ENCODE data around the gene PFAS.
"Not testable (repeated sequence)": the region's sequence is repeated elsewhere in the genome, so short reads cannot be mapped to it uniquely, and the experiment has no call there.

Gene PFAS

DNA sequence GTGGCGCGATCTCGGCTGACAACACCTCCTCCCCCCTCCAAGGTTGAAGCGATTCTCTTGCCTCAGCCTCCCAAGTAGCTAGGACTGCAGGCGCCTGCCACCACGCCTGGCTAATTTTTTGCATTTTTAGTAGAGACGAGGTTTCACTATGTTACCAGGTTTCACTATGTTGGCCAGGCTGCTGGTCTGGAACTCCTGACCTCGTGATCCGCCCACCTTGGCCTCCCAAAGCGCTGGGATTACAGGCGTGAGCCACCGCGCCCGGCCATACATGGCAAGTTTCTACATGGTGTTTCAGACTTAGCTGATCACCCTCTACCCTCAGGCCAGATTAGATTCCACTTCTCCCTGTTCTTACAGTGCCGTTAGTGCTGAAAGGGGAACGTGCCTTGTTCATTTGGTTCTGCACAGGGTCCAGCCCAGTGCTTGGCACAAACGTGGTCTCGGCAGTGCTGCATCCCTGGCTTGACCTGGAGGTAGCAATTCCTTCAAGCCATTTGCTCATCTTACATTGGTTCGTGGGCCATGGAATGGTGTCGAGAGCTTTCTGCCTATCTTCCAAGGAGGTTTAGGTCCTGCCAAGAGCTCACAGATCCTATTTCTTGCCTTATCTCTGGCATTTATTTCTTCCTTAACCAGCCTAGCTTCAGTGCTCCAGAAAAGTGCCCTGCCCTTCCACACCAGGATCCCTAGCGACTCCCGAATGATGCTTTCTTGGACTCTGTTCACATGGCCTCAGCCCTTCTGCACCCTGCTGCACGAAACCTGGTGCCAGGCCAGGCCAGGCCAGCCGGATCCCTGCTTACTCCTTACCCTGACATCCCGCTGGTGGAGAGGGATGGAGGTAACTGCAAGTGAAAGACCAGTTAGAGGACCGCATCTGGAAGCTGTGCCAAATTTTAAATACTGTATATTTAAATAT is 23.9 kb upstream of the PFAS start:
- no peak for DNase-seq (ENCODE audit: low read depth, low spot score)

DNA sequence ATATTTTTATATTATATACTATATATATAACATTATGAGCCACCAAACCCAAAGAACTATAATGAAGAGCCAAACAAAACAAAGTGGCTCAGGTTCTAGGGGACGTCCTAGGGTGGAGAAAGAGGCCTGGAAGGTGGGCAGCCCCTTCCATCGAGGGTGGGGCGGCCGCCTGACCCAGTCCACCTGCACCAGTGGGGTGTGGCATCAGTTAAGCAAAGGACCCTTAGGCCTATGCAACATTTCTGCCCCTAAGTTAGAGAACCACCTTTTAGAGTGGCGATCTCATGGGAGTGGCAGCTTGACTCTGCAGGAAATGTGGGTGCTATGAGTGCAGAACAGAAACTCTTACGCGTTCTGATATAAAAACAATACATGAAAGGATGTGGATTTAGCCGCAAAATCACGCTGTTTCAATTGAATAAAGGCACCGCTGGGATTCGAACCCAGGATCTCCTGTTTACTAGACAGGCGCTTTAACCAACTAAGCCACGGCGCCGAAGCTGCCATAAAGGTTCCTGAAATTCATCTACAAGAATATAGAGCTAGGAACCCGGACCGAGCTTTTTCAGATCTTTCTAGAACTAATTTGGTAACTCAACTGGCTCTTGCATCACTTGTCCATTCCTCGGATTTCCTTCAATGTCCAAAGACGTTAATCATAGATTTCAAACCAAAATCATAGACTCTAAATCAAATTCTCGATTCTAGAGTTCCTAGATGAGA is 23.1 kb upstream of the PFAS start:
- peak overlapping the region; percentile 74 for H3K27ac ChIP-seq
- DNase-seq (ENCODE audit: low read depth, low spot score), result no peak

More for the DNA sequence above, 23.9 kb upstream of the PFAS start:
- H3K27ac ChIP-seq, result no peak overlapping the region

DNA sequence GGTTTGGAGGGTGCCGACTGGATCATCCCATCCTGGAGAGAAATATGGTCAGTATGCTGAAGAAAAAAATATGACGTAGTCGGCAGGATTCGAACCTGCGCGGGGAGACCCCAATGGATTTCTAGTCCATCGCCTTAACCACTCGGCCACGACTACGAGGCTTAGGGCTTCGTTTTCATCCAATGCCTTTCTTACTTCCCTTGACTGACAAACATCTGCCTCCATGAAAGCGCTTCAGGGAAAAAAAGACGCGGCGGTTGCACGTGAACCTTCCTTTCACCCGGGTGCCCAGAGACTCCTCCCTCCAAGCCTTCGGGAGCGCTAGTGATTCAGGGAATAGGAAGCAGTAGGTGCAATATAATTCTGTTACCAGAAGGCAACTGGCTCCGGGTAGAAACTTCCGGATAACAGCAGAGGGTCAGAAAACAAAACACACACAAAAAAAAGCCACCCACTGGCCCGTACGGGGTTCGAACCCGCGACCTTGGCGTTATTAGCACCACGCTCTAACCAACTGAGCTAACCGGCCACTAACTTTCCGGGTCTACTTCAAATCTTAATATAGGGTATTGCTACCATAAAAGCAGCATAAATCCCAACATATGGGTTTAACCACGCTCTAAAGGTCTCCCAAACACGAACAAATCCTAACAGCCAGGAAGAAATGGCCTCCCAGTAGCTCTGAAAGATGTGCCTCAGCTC is 22.4 kb upstream of the PFAS start:
- H3K27ac ChIP-seq, result peak overlapping the region; percentile 74
- no peak for DNase-seq (ENCODE audit: low read depth, low spot score)

DNA sequence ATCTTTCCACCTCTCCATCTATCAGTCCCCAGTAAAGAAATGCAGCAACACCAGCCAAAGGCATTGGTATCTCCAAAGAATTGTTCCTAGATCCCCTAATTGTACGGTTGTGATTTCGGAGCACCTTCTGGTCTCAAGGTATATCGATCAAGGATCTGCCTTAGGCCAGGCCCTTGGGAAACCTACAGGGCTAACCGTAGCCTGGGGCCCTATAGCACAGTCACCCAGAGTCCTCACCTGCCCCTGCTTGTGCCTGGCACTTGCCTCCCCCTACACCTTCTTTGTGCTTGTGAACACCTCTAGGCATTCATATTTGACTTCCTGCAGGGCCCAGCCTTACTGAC is 21.9 kb upstream of the PFAS start:
- DNase-seq (ENCODE audit: low read depth, low spot score), result no peak
- peak overlapping the region; percentile 74 for H3K27ac ChIP-seq

DNA sequence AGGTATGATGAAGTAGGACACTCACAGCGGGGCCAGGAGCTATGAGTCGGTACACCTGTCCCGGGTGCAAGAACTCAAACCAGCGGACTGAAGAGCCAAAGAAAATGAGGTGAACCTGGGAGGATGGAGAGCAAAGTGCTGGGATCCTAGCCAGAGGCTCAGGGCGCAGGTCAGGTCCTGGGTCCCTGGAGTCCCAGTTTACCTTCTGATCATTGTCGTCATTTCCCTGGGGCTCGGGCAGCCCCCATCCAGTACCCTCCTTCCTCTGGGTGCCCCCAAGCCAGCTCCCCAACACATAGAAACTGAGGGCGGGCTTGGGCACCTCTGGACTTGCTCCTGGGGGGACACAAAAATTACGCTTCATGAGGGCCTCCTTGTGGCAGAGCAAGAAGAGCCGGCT is 17.4 kb upstream of the PFAS start:
- no peak for DNase-seq (ENCODE audit: low read depth, low spot score)
- no peak overlapping the region for H3K27ac ChIP-seq

GRCh38 chr17:8234361-8235270 is 14.5 kb upstream of the PFAS start:
- H3K27ac ChIP-seq, result no peak overlapping the region
- DNase-seq (ENCODE audit: low read depth, low spot score), result no peak

DNA sequence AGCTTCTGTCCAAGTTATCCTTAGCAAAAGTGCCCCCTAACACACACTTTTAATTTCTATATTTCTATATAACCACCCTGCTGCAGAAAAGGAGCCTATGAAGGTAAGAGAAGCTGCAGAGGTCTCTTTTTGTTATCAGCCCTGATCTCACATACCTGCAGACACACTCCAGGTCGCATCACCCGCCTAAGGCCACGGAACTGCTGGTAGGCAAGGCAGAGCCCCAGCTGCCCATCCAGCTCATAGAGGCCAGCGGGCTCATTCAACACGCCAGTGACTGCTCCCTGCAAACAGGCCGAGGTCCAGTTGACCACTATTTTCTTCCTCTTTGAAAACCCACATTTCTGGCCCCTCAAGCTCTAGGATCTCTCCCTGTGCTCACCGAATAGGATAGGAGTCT is 13.4 kb upstream of the PFAS start:
- no peak for DNase-seq (ENCODE audit: low read depth, low spot score)
- H3K27ac ChIP-seq, result no peak overlapping the region

- H3K27ac ChIP-seq, result no peak overlapping the region
- DNase-seq (ENCODE audit: low read depth, low spot score), result no peak
Measured at GRCh38 chr17:8237175-8237574, 11.9 kb upstream of the PFAS start.

- no peak for DNase-seq (ENCODE audit: low read depth, low spot score)
- no peak overlapping the region for H3K27ac ChIP-seq
Measured at GRCh38 chr17:8237886-8238285, 11.2 kb upstream of the PFAS start.

- no peak for DNase-seq (ENCODE audit: low read depth, low spot score)
- H3K27ac ChIP-seq, result no peak overlapping the region
Measured at GRCh38 chr17:8243827-8244226, 5.3 kb upstream of the PFAS start.

- no peak for DNase-seq (ENCODE audit: low read depth, low spot score)
- H3K27ac ChIP-seq, result no peak overlapping the region
Measured at GRCh38 chr17:8244768-8245167, 4.3 kb upstream of the PFAS start.

- DNase-seq (ENCODE audit: low read depth, low spot score), result no peak
- H3K27ac ChIP-seq, result peak overlapping the region; percentile 94
Measured at GRCh38 chr17:8249621-8250500, 772 bp downstream of the PFAS start.

- H3K27ac ChIP-seq; DNase-seq (ENCODE audit: low read depth, low spot score): not testable (repeated sequence)
Measured at GRCh38 chr17:8251411-8251810, 2.3 kb downstream of the PFAS start.

- no peak for DNase-seq (ENCODE audit: low read depth, low spot score)
- H3K27ac ChIP-seq, result no peak overlapping the region
Measured at GRCh38 chr17:8253801-8254200, 4.7 kb downstream of the PFAS start.

DNA sequence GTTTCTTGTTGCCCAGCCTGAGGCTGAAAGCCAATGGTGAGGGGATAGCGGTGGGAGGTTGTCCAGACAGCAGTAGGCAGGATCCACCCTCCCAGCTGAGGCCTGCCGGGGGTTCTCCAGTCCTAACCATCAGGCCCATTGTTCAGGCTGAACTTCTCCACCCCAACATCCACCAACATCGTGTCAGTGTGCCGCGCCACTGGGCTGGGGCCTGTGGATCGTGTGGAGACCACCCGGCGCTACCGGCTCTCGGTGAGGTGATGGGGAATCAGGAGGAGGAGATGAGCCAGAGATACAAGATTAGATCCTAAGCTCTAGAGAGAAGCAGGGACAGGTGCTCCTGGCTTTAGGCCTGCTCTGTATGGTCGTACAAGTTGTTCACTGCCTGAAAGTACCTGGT is 5.8 kb downstream of the PFAS start:
- H3K27ac ChIP-seq, result no peak overlapping the region
- no peak for DNase-seq (ENCODE audit: low read depth, low spot score)

DNA sequence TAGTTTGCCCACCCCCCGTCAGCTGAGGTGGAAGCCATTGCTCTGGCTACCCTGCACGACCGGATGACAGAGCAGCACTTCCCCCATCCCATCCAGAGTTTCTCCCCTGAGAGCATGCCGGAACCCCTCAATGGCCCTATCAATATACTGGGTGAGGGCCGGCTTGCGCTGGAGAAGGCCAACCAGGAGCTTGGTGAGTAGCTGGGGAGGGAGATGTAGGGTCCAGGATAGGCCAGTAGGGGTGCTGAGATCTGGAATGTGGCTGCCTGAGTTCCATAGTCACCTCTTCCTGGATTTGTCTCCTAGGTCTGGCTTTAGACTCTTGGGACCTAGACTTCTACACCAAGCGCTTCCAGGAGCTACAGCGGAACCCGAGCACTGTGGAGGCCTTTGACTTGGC is 6.4 kb downstream of the PFAS start:
- no peak for DNase-seq (ENCODE audit: low read depth, low spot score)
- H3K27ac ChIP-seq, result no peak overlapping the region

DNA sequence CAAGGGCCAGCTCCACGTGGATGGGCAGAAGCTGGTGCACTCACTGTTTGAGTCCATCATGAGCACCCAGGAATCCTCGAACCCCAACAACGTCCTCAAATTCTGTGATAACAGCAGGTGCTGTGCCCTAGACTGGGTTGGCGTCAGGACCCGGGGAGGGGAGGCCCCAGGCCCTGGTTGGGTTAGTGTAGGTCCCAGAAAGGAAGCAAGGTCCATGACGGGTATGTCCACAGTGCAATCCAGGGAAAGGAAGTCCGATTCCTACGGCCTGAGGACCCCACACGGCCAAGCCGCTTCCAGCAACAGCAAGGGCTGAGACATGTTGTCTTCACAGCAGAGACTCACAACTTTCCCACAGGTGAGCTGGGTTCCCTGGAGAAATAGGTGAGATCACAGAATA is 7.2 kb downstream of the PFAS start:
- H3K27ac ChIP-seq, result no peak overlapping the region

GRCh38 chr17:8256691-8257090 is 7.6 kb downstream of the PFAS start:
- no peak overlapping the region for H3K27ac ChIP-seq
- DNase-seq (ENCODE audit: low read depth, low spot score), result no peak

More for the DNA sequence above, 7.2 kb downstream of the PFAS start:
- DNase-seq (ENCODE audit: low read depth, low spot score), result no peak

GRCh38 chr17:8257801-8258200 is 8.7 kb downstream of the PFAS start:
- DNase-seq (ENCODE audit: low read depth, low spot score), result no peak
- H3K27ac ChIP-seq, result no peak overlapping the region

All from epithelial cell of prostate (primary cell).